Measurements from ENCODE around the gene UBAP1L. TPM values are rescaled to one million over a fixed set of nuclear protein-coding genes. Genes with fewer than 3 reads are reported as not detected.

The UBAP1L gene
- polyA plus RNA-seq, 1 donor (not counting 4 experiments of a cell fraction or from before 2014, with no cell fraction given), result 0.55 TPM

DNA sequence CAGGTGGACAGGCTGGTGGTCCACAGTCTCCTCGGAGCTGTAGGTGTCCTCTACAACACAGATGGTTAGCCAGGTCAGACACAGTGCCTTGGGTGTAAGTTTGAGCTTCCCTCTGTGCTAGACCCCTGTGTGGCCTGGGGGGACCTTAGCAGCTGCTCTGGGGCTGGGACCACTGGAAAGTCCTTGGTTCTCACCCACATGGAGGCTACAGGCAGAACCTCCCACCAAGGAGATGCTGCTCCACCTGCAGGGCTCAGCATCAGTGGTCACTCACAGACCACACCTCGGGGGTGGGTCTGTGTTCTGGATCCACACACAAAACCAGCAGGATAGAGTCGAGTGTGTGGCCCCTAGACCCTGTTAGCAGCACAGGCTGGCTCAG, 55.6 kb downstream of the UBAP1L start:
- H3K27ac ChIP-seq (ENCODE audit: control insufficient read depth, insufficient read depth, low read length), result no peak overlapping the region
- peaks cover 11% of the 10 kb centered on the region for H3K27me3 ChIP-seq (ENCODE audit: control insufficient read depth, extremely low read depth, insufficient read depth, low read length)
- H3K4me2 ChIP-seq (ENCODE audit: control insufficient read depth, extremely low read depth, insufficient read depth, low read depth, low read length), result no peak overlapping the region
- no peaks in the 10 kb centered on the region for H3K79me2 ChIP-seq (ENCODE audit: control insufficient read depth, insufficient read depth, low read length)
- H3K9me1 ChIP-seq (ENCODE audit: control insufficient read depth, extremely low read depth, insufficient read depth, low read length), result no peaks in the 10 kb centered on the region
- H4K20me1 ChIP-seq (ENCODE audit: control insufficient read depth, extremely low read depth, insufficient read depth, low read length), result no peaks in the 10 kb centered on the region
- DNase-seq (ENCODE audit: low read depth, low spot score), result no peak
- H3K9me3 ChIP-seq (ENCODE audit: control insufficient read depth, low read depth, low read length), result no peaks in the 10 kb centered on the region
- no peak overlapping the region for H2AFZ ChIP-seq (ENCODE audit: control insufficient read depth, low read length)
- dilution Hi-C loops (cut with MboI; ENCODE audit: extremely low pct_ligation_motif_present, low sequenced_read_pairs), result no loop called here
- H3K4me1 ChIP-seq (ENCODE audit: control insufficient read depth, extremely low read depth, insufficient read depth, low read length), result no peaks in the 10 kb centered on the region
- H3K4me3 ChIP-seq (ENCODE audit: control insufficient read depth in 2 of 3, extremely low read depth in 1 of 3, insufficient read depth in 2 of 3, low read depth in 1 of 3, low read length in 3 of 3), result no peak overlapping the region
- H3K9ac ChIP-seq (ENCODE audit: control insufficient read depth, extremely low read depth, insufficient read depth, low read length), result no peak overlapping the region
- TF ChIP-seq, protein P1, sequence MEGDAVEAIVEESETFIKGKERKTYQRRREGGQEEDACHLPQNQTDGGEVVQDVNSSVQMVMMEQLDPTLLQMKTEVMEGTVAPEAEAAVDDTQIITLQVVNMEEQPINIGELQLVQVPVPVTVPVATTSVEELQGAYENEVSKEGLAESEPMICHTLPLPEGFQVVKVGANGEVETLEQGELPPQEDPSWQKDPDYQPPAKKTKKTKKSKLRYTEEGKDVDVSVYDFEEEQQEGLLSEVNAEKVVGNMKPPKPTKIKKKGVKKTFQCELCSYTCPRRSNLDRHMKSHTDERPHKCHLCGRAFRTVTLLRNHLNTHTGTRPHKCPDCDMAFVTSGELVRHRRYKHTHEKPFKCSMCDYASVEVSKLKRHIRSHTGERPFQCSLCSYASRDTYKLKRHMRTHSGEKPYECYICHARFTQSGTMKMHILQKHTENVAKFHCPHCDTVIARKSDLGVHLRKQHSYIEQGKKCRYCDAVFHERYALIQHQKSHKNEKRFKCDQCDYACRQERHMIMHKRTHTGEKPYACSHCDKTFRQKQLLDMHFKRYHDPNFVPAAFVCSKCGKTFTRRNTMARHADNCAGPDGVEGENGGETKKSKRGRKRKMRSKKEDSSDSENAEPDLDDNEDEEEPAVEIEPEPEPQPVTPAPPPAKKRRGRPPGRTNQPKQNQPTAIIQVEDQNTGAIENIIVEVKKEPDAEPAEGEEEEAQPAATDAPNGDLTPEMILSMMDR (optimal IDR thresholded peaks at IDR 0.05 in 1 of 3, IDR thresholded peaks at IDR 0.05 in 1 of 3, conservative IDR thresholded peaks at IDR 0.05 in 1 of 3; ENCODE audit: extremely low read depth in 1 of 3, insufficient read depth in 2 of 3, low read length in 3 of 3), result no peak
- no peak for TF ChIP-seq EZH2 (IDR thresholded peaks at IDR 0.05; ENCODE audit: low read length)
- no peak for FAIRE-seq
- H3K36me3 ChIP-seq (ENCODE audit: control insufficient read depth in 2 of 2, extremely low read depth in 1 of 2, insufficient read depth in 2 of 2, low read length in 2 of 2), result no peaks in the 10 kb centered on the region

DNA sequence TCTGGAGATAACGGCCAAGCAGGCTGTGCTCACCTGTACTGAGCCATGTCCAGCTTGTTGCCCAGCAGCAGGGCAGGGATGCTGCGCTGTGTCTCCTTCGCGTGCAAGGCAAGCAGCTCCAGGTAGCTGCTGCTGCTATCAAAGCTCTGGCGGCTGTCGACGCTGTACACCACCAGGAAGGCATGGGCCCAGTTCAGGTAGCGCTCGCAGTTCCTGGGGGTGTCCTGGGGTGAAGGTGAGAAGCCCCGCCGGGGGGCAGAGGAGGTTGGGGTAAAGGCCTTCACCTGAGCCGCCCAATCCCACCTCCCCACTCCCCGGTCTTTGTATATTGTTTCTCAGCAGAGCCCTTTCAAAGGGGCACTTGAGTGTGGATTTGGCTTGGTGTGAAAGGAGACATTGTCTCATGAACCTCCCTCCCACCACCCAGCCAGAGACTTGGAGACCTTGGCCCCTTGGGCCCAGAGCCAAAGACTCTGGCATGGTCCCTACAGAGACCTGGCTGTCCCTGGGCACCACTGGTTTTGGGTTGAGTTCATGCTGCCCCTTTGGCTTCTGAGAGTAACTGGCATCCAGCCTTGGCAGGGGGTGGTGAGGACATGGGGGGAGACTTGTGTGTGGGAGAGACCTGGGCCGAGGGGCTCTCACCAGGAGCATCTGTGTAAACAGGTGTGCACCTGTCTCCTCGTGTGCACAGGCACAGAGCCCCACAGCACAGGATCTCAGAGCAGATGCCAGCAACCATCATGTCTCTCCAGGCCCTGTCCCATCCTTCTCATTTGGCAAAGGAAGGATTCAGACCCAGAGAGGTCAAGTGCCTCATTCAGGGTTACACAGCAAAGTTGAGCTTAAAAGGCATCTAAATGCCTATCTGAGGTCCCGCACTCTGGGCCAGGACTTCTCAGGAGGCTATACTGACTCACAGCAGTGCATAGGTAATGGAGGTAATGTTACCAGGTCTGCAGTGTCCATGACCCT, 56.3 kb downstream of the UBAP1L start:
- Histone ChIP-seq H4K20me1 (ENCODE audit: control insufficient read depth, extremely low read depth, insufficient read depth, low read length) (no peaks in the 10 kb centered on the region), H3K4me3 (ENCODE audit: control insufficient read depth in 2 of 3, extremely low read depth in 1 of 3, insufficient read depth in 2 of 3, low read depth in 1 of 3, low read length in 3 of 3) (no peak overlapping the region), H3K9me1 (ENCODE audit: control insufficient read depth, extremely low read depth, insufficient read depth, low read length) (no peaks in the 10 kb centered on the region), H3K4me2 (ENCODE audit: control insufficient read depth, extremely low read depth, insufficient read depth, low read depth, low read length) (no peak overlapping the region), H3K27me3 (ENCODE audit: control insufficient read depth, extremely low read depth, insufficient read depth, low read length) (peaks cover 10% of the 10 kb centered on the region), H3K36me3 (ENCODE audit: control insufficient read depth in 2 of 2, extremely low read depth in 1 of 2, insufficient read depth in 2 of 2, low read length in 2 of 2) (no peaks in the 10 kb centered on the region), H3K4me1 (ENCODE audit: control insufficient read depth, extremely low read depth, insufficient read depth, low read length) (no peaks in the 10 kb centered on the region), H3K9me3 (ENCODE audit: control insufficient read depth, low read depth, low read length) (no peaks in the 10 kb centered on the region), H3K79me2 (ENCODE audit: control insufficient read depth, insufficient read depth, low read length) (no peaks in the 10 kb centered on the region), H3K9ac (ENCODE audit: control insufficient read depth, extremely low read depth, insufficient read depth, low read length) (no peak overlapping the region), H3K27ac (ENCODE audit: control insufficient read depth, insufficient read depth, low read length) (no peak overlapping the region), H2AFZ (ENCODE audit: control insufficient read depth, low read length) (no peak overlapping the region)
- FAIRE-seq (no peak), DNase-seq (ENCODE audit: low read depth, low spot score) (no peak)
- TF ChIP-seq, protein P1 (optimal IDR thresholded peaks at IDR 0.05 in 1 of 3, IDR thresholded peaks at IDR 0.05 in 1 of 3, conservative IDR thresholded peaks at IDR 0.05 in 1 of 3; ENCODE audit: extremely low read depth in 1 of 3, insufficient read depth in 2 of 3, low read length in 3 of 3), result no peak
- TF ChIP-seq EZH2 (IDR thresholded peaks at IDR 0.05; ENCODE audit: low read length), result no peak
- dilution Hi-C loops (cut with MboI; ENCODE audit: extremely low pct_ligation_motif_present, low sequenced_read_pairs), result no loop called here

Measured in keratinocyte (primary cell).